ENCODE measurements around the gene BMP7.

The BMP7 gene

DNA sequence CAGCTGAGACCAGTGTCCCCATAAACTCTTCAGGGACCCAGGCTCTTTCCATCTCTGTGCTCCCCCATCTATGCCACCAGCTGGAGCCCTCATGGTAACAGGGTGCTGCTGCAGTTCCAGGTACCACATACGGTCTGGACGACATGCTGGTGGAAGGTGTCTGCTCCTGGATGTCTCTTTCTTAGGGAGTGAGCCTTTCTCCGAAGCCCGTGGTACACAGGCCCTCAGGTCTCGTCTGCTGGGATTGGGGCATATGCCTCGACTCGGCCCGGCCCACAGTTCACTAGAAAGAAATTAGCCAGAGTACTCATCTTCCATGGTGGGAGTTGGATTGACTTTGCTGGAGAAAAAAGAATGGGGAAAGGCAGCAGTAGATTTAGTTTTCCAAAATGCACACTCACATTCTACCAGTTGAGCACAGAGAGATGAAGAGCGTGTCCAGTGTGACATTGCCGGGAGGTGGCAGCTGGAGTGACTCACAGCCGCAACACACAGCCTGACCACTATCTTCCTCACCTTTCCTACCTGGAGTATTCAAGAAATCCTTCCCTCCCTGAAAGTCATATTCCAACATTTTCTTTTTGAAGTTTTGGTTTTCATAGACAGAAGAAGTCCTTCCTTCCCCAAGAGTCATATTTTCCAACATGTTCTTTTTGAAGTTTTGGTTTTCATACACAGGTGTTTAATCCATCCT is 44.5 kb upstream of the BMP7 start:
- Histone ChIP-seq H3K4me3 (ENCODE audit: low read depth, low read length) (no peak overlapping the region), H3K9me3 (ENCODE audit: control insufficient read depth, insufficient read depth, low read depth, low read length) (no peaks in the 10 kb centered on the region), H3K36me3 (ENCODE audit: control insufficient read depth in 2 of 2, insufficient read depth in 1 of 2, low read length in 2 of 2) (no peaks in the 10 kb centered on the region), H3K27ac (ENCODE audit: extremely low read depth, low read depth, low read length) (no peak overlapping the region), H3K4me1 (ENCODE audit: control insufficient read depth, insufficient read depth, low read length) (no peaks in the 10 kb centered on the region)
- TF ChIP-seq SETDB1 (IDR thresholded peaks at IDR 0.05; ENCODE audit: insufficient read length, low read length) (no peak), ZNF776 (tag by site-specific recombination; IDR thresholded peaks at IDR 0.05; ENCODE audit: borderline replicate concordance) (no peak), ZNF37A (tag by site-specific recombination; IDR thresholded peaks at IDR 0.05) (no peak), GLIS2 (tag by site-specific recombination; IDR thresholded peaks at IDR 0.05) (no peak), ZBTB48 (tag by site-specific recombination; IDR thresholded peaks at IDR 0.05) (no peak), KLF8 (tag by site-specific recombination; IDR thresholded peaks at IDR 0.05) (no peak), ZNF626 (tag by site-specific recombination; IDR thresholded peaks at IDR 0.05) (no peak), ZNF24 (tag by site-specific recombination; IDR thresholded peaks at IDR 0.05) (no peak), KLF9 (tag by site-specific recombination; IDR thresholded peaks at IDR 0.05; ENCODE audit: low read depth) (no peak), MEIS1 (CRISPR knock-in tag; IDR thresholded peaks at IDR 0.05; ENCODE audit: borderline replicate concordance) (no peak)
- TF ChIP-seq, protein P1, sequence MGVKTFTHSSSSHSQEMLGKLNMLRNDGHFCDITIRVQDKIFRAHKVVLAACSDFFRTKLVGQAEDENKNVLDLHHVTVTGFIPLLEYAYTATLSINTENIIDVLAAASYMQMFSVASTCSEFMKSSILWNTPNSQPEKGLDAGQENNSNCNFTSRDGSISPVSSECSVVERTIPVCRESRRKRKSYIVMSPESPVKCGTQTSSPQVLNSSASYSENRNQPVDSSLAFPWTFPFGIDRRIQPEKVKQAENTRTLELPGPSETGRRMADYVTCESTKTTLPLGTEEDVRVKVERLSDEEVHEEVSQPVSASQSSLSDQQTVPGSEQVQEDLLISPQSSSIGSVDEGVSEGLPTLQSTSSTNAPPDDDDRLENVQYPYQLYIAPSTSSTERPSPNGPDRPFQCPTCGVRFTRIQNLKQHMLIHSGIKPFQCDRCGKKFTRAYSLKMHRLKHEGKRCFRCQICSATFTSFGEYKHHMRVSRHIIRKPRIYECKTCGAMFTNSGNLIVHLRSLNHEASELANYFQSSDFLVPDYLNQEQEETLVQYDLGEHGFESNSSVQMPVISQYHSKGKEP (tag by site-specific recombination; IDR thresholded peaks at IDR 0.05): no peak
- POLR2A ChIA-PET: no interaction called here
- CTCF ChIA-PET: interaction anchor here (0.6 to 0.7 kb wide), 2 partner anchors 138 to 229 kb away, joined by 3 to 4 read pairs; no protein-coding TSS in a partner anchor

DNA sequence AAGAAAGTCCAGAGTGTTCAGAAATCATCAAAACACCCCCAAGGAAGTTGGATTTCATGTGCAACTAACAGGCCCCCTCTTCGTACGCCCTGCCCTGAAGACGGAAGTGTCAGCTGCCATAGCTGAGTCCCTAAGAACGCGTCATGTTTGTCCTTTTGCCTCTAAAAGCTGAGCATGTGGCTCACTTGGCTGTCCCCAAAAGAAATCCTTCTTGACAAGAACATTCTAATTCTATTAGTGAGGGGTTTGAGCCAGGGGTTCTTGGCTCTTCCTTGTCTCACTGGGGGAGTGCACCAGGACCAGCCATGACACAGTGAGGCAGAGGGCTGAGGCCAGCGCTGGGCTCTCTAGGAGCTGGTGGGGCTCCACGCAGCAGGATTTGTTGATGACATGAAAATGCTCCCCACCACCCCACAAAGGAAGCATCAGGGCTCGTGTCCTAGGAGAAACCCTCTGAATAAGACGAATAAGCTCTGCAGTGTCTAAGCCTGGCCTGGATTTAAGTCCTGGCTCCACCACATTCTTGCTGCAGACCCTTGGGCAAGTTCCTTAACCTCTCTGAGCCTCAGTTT is 43.2 kb upstream of the BMP7 start:
- Histone ChIP-seq H3K27ac (ENCODE audit: extremely low read depth, low read depth, low read length) (no peak overlapping the region), H3K4me3 (ENCODE audit: low read depth, low read length) (no peak overlapping the region), H3K4me1 (ENCODE audit: control insufficient read depth, insufficient read depth, low read length) (no peaks in the 10 kb centered on the region), H3K36me3 (ENCODE audit: control insufficient read depth in 2 of 2, insufficient read depth in 1 of 2, low read length in 2 of 2) (no peaks in the 10 kb centered on the region), H3K9me3 (ENCODE audit: control insufficient read depth, insufficient read depth, low read depth, low read length) (no peaks in the 10 kb centered on the region)
- CTCF ChIA-PET: interaction anchor here (0.7 kb wide), 1 partner anchor 39 kb away, joined by 3 read pairs; no protein-coding TSS in a partner anchor
- POLR2A ChIA-PET: no interaction called here
- TF ChIP-seq HOXD13 (CRISPR knock-in tag; IDR thresholded peaks at IDR 0.05; ENCODE audit: borderline replicate concordance) (no peak), ZEB2 (tag by site-specific recombination; IDR thresholded peaks at IDR 0.05) (no peak), SALL2 (tag by site-specific recombination; IDR thresholded peaks at IDR 0.05; ENCODE audit: borderline replicate concordance) (no peak), ZNF169 (tag by site-specific recombination; IDR thresholded peaks at IDR 0.05) (no peak), ZSCAN30 (tag by site-specific recombination; IDR thresholded peaks at IDR 0.05) (no peak), ZNF561 (tag by site-specific recombination; IDR thresholded peaks at IDR 0.05; ENCODE audit: borderline replicate concordance) (no peak), ZNF621 (tag by site-specific recombination; IDR thresholded peaks at IDR 0.05) (no peak), ZNF274 (IDR thresholded peaks at IDR 0.05; ENCODE audit: low read length) (no peak), ZNF274 (tag by site-specific recombination; IDR thresholded peaks at IDR 0.05; ENCODE audit: borderline replicate concordance) (no peak)
- TF ChIP-seq, protein P2, sequence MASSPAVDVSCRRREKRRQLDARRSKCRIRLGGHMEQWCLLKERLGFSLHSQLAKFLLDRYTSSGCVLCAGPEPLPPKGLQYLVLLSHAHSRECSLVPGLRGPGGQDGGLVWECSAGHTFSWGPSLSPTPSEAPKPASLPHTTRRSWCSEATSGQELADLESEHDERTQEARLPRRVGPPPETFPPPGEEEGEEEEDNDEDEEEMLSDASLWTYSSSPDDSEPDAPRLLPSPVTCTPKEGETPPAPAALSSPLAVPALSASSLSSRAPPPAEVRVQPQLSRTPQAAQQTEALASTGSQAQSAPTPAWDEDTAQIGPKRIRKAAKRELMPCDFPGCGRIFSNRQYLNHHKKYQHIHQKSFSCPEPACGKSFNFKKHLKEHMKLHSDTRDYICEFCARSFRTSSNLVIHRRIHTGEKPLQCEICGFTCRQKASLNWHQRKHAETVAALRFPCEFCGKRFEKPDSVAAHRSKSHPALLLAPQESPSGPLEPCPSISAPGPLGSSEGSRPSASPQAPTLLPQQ (tag by site-specific recombination; IDR thresholded peaks at IDR 0.05): no peak
